HG03469 (cell line): ENCODE data around the gene CASP7.
"Not testable (repeated sequence)": the region's sequence is repeated elsewhere in the genome, so short reads cannot be mapped to it uniquely, and the experiment has no call there.

Source experiments
- ATAC-seq: cut with Tn5 transposase; IDR thresholded peaks from one replicate; pipeline ENCODE4 v1.9.1; 2021; ENCODE audit warnings: mild to moderate bottlenecking, moderate library complexity, moderate number of reproducible peaks; ENCODE audit not compliant: unreplicated experiment

CASP7 gene

GRCh38 chr10:113679463-113680189 is at the start of gene CASP7:
Gene CASP7, plus strand, starts transcription at chr10:113679912. Its CDS starts 17,582 bp downstream, at chr10:113697494.
- peak; percentile 40 for ATAC-seq

- no peak for ATAC-seq
These were observed 48.7 kb upstream of the CASP7 start for GRCh38 chr10:113630929-113631533.

- ATAC-seq = no peak
These were observed 47.9 kb upstream of the CASP7 start for GRCh38 chr10:113631684-113632367.

GRCh38 chr10:113639966-113640365 is 39.7 kb upstream of the CASP7 start:
- ATAC-seq = no peak

- no peak for ATAC-seq
These were observed 38.0 kb upstream of the CASP7 start for GRCh38 chr10:113641702-113642101.

- no peak for ATAC-seq
These were observed 36.5 kb upstream of the CASP7 start for GRCh38 chr10:113643183-113643582.

- ATAC-seq = no peak
These were observed 35.3 kb upstream of the CASP7 start for GRCh38 chr10:113644185-113645120.

- ATAC-seq = no peak
These were observed 33.1 kb upstream of the CASP7 start for GRCh38 chr10:113646336-113647201.

GRCh38 chr10:113647812-113648211 is 31.9 kb upstream of the CASP7 start:
- no peak for ATAC-seq

- no peak for ATAC-seq
These were observed 31.2 kb upstream of the CASP7 start for GRCh38 chr10:113648478-113648877.

- no peak for ATAC-seq
These were observed 29.5 kb upstream of the CASP7 start for GRCh38 chr10:113650172-113650571.

- no peak for ATAC-seq
These were observed 28.7 kb upstream of the CASP7 start for GRCh38 chr10:113651021-113651420.

GRCh38 chr10:113651898-113652297 is 27.8 kb upstream of the CASP7 start:
- ATAC-seq = no peak

GRCh38 chr10:113652456-113652855 is 27.3 kb upstream of the CASP7 start:
- ATAC-seq = not testable (repeated sequence)

- no peak for ATAC-seq
These were observed 22.8 kb upstream of the CASP7 start for GRCh38 chr10:113656896-113657295.

- ATAC-seq = no peak
These were observed 22.2 kb upstream of the CASP7 start for GRCh38 chr10:113657544-113657943.

GRCh38 chr10:113661332-113661731 is 18.4 kb upstream of the CASP7 start:
- no peak for ATAC-seq

- no peak for ATAC-seq
These were observed 16.6 kb upstream of the CASP7 start for GRCh38 chr10:113663142-113663541.

- no peak for ATAC-seq
These were observed 15.8 kb upstream of the CASP7 start, which contains the start of gene NRAP for GRCh38 chr10:113663908-113664307. Gene NRAP, minus strand, starts transcription at chr10:113664041. Its CDS starts 159 bp downstream, at chr10:113663882.

GRCh38 chr10:113665352-113665751 is 14.4 kb upstream of the CASP7 start:
- no peak for ATAC-seq
